K562 (cell line): ENCODE data around the gene MXRA7. TPM values are rescaled to one million over a fixed set of nuclear protein-coding genes. Genes with fewer than 3 reads are reported as not detected.
A peak's percentile ranks its signal among the peaks of the same experiment; 100 is the strongest.

Source experiments
- ATAC-seq: fragments of 200-7000 bp; cut with Tn5 transposase; 3 replicates; pipeline ENCODE4 v1.9.1; 2020; ENCODE audit warnings: moderate library complexity
- BruUV-seq: library from RNA; stranded (reverse); fragments of 400-500 nt; replicated peaks from 2 replicates; lab custom pipeline; 2021; lab: Mats Ljungman, UMichigan
- CTCF ChIA-PET: fragments of 300-600 bp; formaldehyde crosslinking; extraction: SDS; loops from one replicate; lab custom pipeline; 2021; ENCODE audit warnings: low intra/inter-chr PET ratio; lab: Yijun Ruan, JAX
- POLR2A ChIA-PET: fragments of 300-600, 350-650 bp; sonication (Branson Sonifier 250); formaldehyde crosslinking; extraction: SDS; loops from one replicate; lab custom pipeline; 2021; ENCODE audit warnings: antibody characterized with exemption, inconsistent platforms; lab: Yijun Ruan, JAX
- DNase-seq, 4 experiments: peaks; one replicate each; pipeline versions ENCODE4 v3.0.0 to v3.0.0-alpha.2; 2011 to 2018; ENCODE audit warnings: low spot score in 3 of 4, mixed read lengths in 3 of 4; ENCODE audit errors: extremely low read depth in 1 of 4
- FAIRE-seq: peaks from 2 replicates; lab custom pipeline; 2011; peaks lifted over from hg19 to GRCh38; lab: Jason Lieb, UNC
- H2AFZ ChIP-seq: 2 replicates; pipeline ENCODE4 v1.6.0; 2011; ENCODE audit warnings: low read depth, low read length, control low read depth, inconsistent platforms
- H3K27ac ChIP-seq: fragments of 200-600 bp; 3 replicates; pipeline ENCODE4 v1.8.0; 2011; ENCODE audit warnings: low read depth, mild to moderate bottlenecking, control low read depth, inconsistent platforms, low read length, moderate library complexity, mixed read lengths; ENCODE audit errors: extremely low read depth
- H3K27me3 ChIP-seq, 2 experiments: fragments of 300-600 bp in 1 of 2; 2 replicates in 1 of 2; 3 replicates in 1 of 2; pipeline versions ENCODE4 v1.6.0 to v1.8.0; 2011; ENCODE audit warnings: inconsistent platforms in 2 of 2, low read length in 2 of 2, mild to moderate bottlenecking in 1 of 2, mixed read lengths in 1 of 2, moderate library complexity in 1 of 2; ENCODE audit not compliant: control insufficient read depth in 2 of 2, insufficient read depth in 2 of 2
- H3K36me3 ChIP-seq: fragments of 300-600 bp; 3 replicates; pipeline ENCODE4 v1.8.0; 2011; ENCODE audit warnings: mild to moderate bottlenecking, low read length, inconsistent platforms; ENCODE audit not compliant: control insufficient read depth, insufficient read depth
- H3K4me1 ChIP-seq, 2 experiments: fragments of 200-600 bp in 1 of 2; replicated peaks in 1 of 2; 2 replicates in 1 of 2; 3 replicates in 1 of 2; pipeline versions ENCODE4 v1.5.1 to v1.8.0; 2011; ENCODE audit warnings: inconsistent platforms in 2 of 2, low read length in 2 of 2, mild to moderate bottlenecking in 1 of 2, mixed read lengths in 1 of 2, moderate library complexity in 1 of 2; ENCODE audit not compliant: control insufficient read depth in 2 of 2, insufficient read depth in 2 of 2
- H3K4me2 ChIP-seq: 2 replicates; pipeline ENCODE4 v1.6.1; 2011; ENCODE audit warnings: low read length, control low read depth, inconsistent platforms, mixed read lengths; ENCODE audit not compliant: insufficient read depth
- H3K4me3 ChIP-seq: fragments of 200-600 bp; sonication (generic), shearing (Covaris generic); 2 replicates; pipeline ENCODE4 v1.5.1; 2016; ENCODE audit warnings: control low read depth, inconsistent platforms
- H3K79me2 ChIP-seq: fragments of 200-600 bp; 3 replicates; pipeline ENCODE4 v1.8.0; 2011; ENCODE audit warnings: low read length, inconsistent platforms; ENCODE audit not compliant: control insufficient read depth, insufficient read depth
- H3K9ac ChIP-seq, 2 experiments: 2 replicates each; pipeline versions ENCODE4 v1.6.0 to v1.6.1; 2011; ENCODE audit warnings: low read depth in 2 of 2, low read length in 2 of 2, control low read depth in 1 of 2, inconsistent platforms in 1 of 2, mild to moderate bottlenecking in 1 of 2, mixed read lengths in 1 of 2; ENCODE audit not compliant: insufficient read depth in 1 of 2
- H3K9me1 ChIP-seq: one replicate; pipeline ENCODE4 v1.6.0; 2011; ENCODE audit warnings: inconsistent platforms, mild to moderate bottlenecking, low read length, moderate library complexity; ENCODE audit not compliant: control insufficient read depth, insufficient read depth
- H3K9me3 ChIP-seq: replicated peaks from 2 replicates; pipeline ENCODE4 v1.5.1; 2011; ENCODE audit warnings: low read depth, low read length, inconsistent platforms; ENCODE audit not compliant: control insufficient read depth, insufficient read depth
- H4K20me1 ChIP-seq: replicated peaks from 2 replicates; pipeline ENCODE4 v1.6.1; 2011; ENCODE audit warnings: low read length, inconsistent platforms, mixed read lengths; ENCODE audit not compliant: control insufficient read depth, insufficient read depth
- GATAD2B ChIP-seq: fragments of 450-650 bp; IDR thresholded peaks from 2 replicates; pipeline ENCODE4 v1.6.1; 2017; ENCODE audit warnings: mild to moderate bottlenecking, borderline replicate concordance
- HNRNPK ChIP-seq: fragments of 200-400 bp; formaldehyde crosslinking; IDR thresholded peaks from one replicate; pipeline ENCODE4 v1.6.1; 2018; ENCODE audit warnings: mild to moderate bottlenecking, low read depth, low read length; ENCODE audit not compliant: poor library complexity, severe bottlenecking
- KLF13 ChIP-seq: fragments of 450-650 bp; IDR thresholded peaks from 2 replicates; pipeline ENCODE4 v1.6.1; 2016; ENCODE audit warnings: missing genetic modification characterization, low read depth, mild to moderate bottlenecking, missing compliant biosample characterization, moderate library complexity, borderline replicate concordance
- MAFG ChIP-seq: fragments of 450-650 bp; conservative IDR thresholded peaks from 2 replicates; pipeline ENCODE4 v1.6.1; 2016; ENCODE audit warnings: missing genetic modification characterization, missing compliant biosample characterization
- NR2C1 ChIP-seq, 2 experiments: fragments of 450-650 bp; IDR thresholded peaks; 2 replicates each; pipeline ENCODE4 v1.6.1; 2017; ENCODE audit warnings: mild to moderate bottlenecking in 2 of 2, antibody characterized with exemption in 1 of 2, inconsistent platforms in 1 of 2, missing compliant biosample characterization in 1 of 2, missing genetic modification characterization in 1 of 2
- RBM39 ChIP-seq: fragments of 200-400 bp; formaldehyde crosslinking; optimal IDR thresholded peaks from 2 replicates; pipeline ENCODE3; 2018; ENCODE audit warnings: low read depth, low read length
- STAT5B ChIP-seq: fragments of 250-450 bp; sonication (Bioruptor Pico); IDR thresholded peaks from 2 replicates; pipeline ENCODE4 v1.8.0; 2021; ENCODE audit warnings: mild to moderate bottlenecking, inconsistent platforms
- ZNF311 ChIP-seq: fragments of 250-450 bp; sonication (Bioruptor Pico); IDR thresholded peaks from 2 replicates; pipeline ENCODE4 v1.4.0; 2020; ENCODE audit warnings: mild to moderate bottlenecking, moderate library complexity
- ZNF584 ChIP-seq: fragments of 200-800 bp; sonication (Bioruptor generic); IDR thresholded peaks from 2 replicates; pipeline ENCODE4 v1.6.1; 2016; ENCODE audit warnings: low read depth, mild to moderate bottlenecking, missing genetic modification characterization, missing compliant biosample characterization
- WGBS: fragments of 100-300 bp; shearing (Covaris generic); methylation state at CpG from one replicate; pipeline ENCODE4 v1.1.6; 2016; ENCODE audit warnings: low coverage, mixed read lengths; ENCODE audit not compliant: insufficient coverage; ENCODE audit errors: missing lambda C conversion rate; 5-methylcytosine and 5-hydroxymethylcytosine counted together
- in situ Hi-C: fragments of 300-500 bp; cut with MboI; formaldehyde crosslinking; loops from 4 replicates; pipeline ENCODE4 v1.15.0; 2018; ENCODE audit warnings: inconsistent platforms, mixed read lengths
- intact Hi-C: fragments of 100-400 bp; cut with micrococcal nuclease; formaldehyde crosslinking; loops from 2 replicates; pipeline ENCODE4 v1.14.2; 2022
- polyA plus RNA-seq, 8 experiments: library from polyadenylated mRNA; depleted of rRNA in 4 of 8; stranded (reverse) in 5 of 8; unstranded in 3 of 8; fragments of >200 nt; fragmentation: Nextera tagmentation in 2 of 8; fragmentation: Illumina TruSeq in 1 of 8; extraction: Ambion mirVana in 2 of 8; extraction: Trizol in 1 of 8; gene quantifications; 2 replicates each; pipeline versions ENCODE4 v1.2.1 to v1.2.3, GENCODE V29; 2011 to 2014; ENCODE audit warnings: inconsistent platforms in 1 of 8, missing spikeins in 1 of 8
- total RNA-seq, 7 experiments: library from RNA; depleted of rRNA in 6 of 7; stranded (reverse); fragments of >200 nt in 6 of 7; fragmentation: Illumina TruSeq in 2 of 7; extraction: Trizol in 2 of 7; gene quantifications; 2 replicates each; pipeline versions ENCODE4 v1.2.1 to v1.2.3, GENCODE V29; 2011 to 2021; ENCODE audit warnings: low replicate concordance in 1 of 7

Gene MXRA7
- total and polyA plus RNA-seq, 9 of the 15 experiments (the other 6 are each of a cell fraction or from before 2014, with no cell fraction given): 2.6 to 38.4 (median 14.3) TPM

DNA sequence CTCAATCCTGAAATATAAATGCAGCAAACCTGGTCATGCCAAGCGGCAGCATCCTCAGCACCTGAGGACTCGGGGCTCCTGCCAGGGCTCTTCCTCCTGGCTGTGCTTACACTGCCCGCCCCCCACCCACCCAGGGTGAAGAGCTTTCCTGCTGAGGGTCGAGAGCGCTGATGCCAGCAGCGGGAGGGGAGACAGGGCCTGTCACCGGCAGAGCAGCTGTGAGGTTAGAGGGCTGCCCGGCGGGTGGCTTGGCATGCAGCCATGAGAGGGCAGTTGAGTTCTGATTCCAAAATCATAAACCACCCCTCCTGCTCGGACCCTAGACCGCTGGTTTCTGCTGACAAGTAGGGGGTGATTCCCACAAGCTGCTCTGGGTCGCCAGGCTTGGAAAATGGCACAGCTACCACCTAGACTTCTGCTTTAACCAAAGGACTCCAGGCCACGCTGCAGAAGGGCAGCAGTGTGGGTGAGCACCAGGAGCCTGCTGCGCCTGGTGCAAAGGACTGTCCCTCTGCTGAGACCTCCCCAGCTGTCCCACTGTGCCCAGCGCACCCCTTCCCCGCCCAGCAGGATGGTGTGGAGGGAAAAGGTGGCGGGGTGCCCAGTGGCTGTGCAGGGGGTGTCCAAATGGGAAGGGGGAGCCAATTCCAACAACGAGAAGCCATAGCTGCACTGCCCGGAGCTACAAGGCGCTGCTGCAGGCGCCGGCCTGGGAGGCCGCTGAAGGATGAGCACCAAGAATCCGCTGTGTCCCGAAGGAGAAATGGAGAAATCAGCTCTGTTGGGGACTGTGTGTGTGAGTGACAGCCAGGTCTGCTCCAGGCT lies 26.6 kb downstream of the MXRA7 start:
- Histone ChIP-seq H2AFZ (no peak overlapping the region), H3K9me3 (no peaks in the 10 kb centered on the region), H3K4me2 (no peak overlapping the region), H3K27me3 (no peaks in the 10 kb centered on the region), H3K36me3 (no peaks in the 10 kb centered on the region), H3K9ac (0 out of 4 replicates have a peak overlapping the region, but pooled peaks of 1 of the 2 experiments have one; percentile 4), H3K9me1 (no peaks in the 10 kb centered on the region), H3K4me1 (peaks cover 18 to 55% of the 10 kb centered on the region in 2 experiments), H3K27ac (no peak overlapping the region), H3K4me3 (no peak overlapping the region), H3K79me2 (no peaks in the 10 kb centered on the region), H4K20me1 (no peaks in the 10 kb centered on the region; the same call in none of the 2 replicates)
- in situ Hi-C loops (loop anchor here (5.0 kb wide), 1 partner anchor 162 kb away; no protein-coding TSS in a partner anchor), intact Hi-C loops (loop anchor here (1.0 to 5.0 kb wide), 2 partner anchors 31 to 62 kb away; no protein-coding TSS in a partner anchor)
- no peak for ATAC-seq
- TF ChIP-seq MAFG (no peak), HNRNPK (no peak), ZNF584 (CRISPR knock-in tag) (no peak), KLF13 (no peak), RBM39 (no peak), GATAD2B (no peak), NR2C1 (IDR thresholded peaks at IDR 0.05) (no peak), NR2C1 (tag; IDR thresholded peaks at IDR 0.05) (0 out of 2 replicates have a peak, but pooled peaks have one; percentile 0), STAT5B (no peak), ZNF311 (no peak)
- BruUV-seq: no TSS peak
- 75% methylated on average over 22 of the region's 25 CpGs for WGBS
- no peak for DNase-seq
- FAIRE-seq: no peak
- ChIA-PET CTCF (interaction anchor here (1.1 kb wide), 1 partner anchor 125 kb away, joined by 3 read pairs; no protein-coding TSS in a partner anchor), POLR2A (interaction anchor here (0.6 to 1.0 kb wide), 3 partner anchors 90 to 688 kb away, joined by 3 read pairs; no protein-coding TSS in a partner anchor)
